ENCODE measurements around the gene CLTA. TPM values are rescaled to one million over a fixed set of nuclear protein-coding genes. Genes with fewer than 3 reads are reported as not detected.

Gene CLTA
- total and polyA plus RNA-seq, 10 of the 15 experiments (the other 5 are each of a cell fraction or from before 2014, with no cell fraction given) = 49.0 to 241 (median 168) TPM

GRCh38 chr9:36165826-36166167 is 24.9 kb upstream of the CLTA start:
- H3K4me2 ChIP-seq (ENCODE audit: control insufficient read depth, insufficient read depth) = no peak overlapping the region
- 54% methylated on average over 10 of the region's 12 CpGs for WGBS (ENCODE audit: insufficient coverage, insufficient replicate concordance, low lambda C conversion rate, missing lambda C conversion rate)
- in situ Hi-C loops (cut with MboI) (loop anchor here (5.0 kb wide), 1 partner anchor 63 kb away; no protein-coding TSS in a partner anchor), intact Hi-C loops (cut with micrococcal nuclease; ENCODE audit: unreplicated experiment) (loop anchor here (1.0 to 10.0 kb wide), 3 partner anchors 62 to 211 kb away; partner anchors contain the start of gene RECK)
- H3K36me3 ChIP-seq (ENCODE audit: control insufficient read depth in 2 of 2, insufficient read depth in 2 of 2, low read length in 1 of 2) = no peaks in the 10 kb centered on the region
- ChIA-PET RAD21 (ENCODE audit: unreplicated experiment) (interaction anchor here (0.7 to 7.2 kb wide), 5 partner anchors 17 to 1901 kb away, joined by 3 to 105 read pairs (median 4); partner anchors contain the start of gene CLTA), SMC1A (ENCODE audit: uncharacterized antibody, unreplicated experiment) (interaction anchor here (1.6 to 9.1 kb wide), 2 partner anchors 63 to 157 kb away, joined by 3 to 134 read pairs; no protein-coding TSS in a partner anchor), POLR2A (interaction anchor here (1.1 kb wide), 1 partner anchor 63 kb away, joined by 3 read pairs; no protein-coding TSS in a partner anchor), CTCF (interaction anchor here (0.6 to 7.8 kb wide), 12 partner anchors 10 to 166 kb away, joined by 3 to 258 read pairs (median 6); no protein-coding TSS in a partner anchor)
- no peaks in the 10 kb centered on the region for H3K9me3 ChIP-seq (replicated peaks; ENCODE audit: control insufficient read depth, insufficient read depth, low read length)
- no peak for FAIRE-seq
- H3K4me3 ChIP-seq = no peak overlapping the region
- H3K4me1 ChIP-seq (ENCODE audit: control insufficient read depth, insufficient read depth, low read length) = peaks cover 3% of the 10 kb centered on the region; the same call in 1 of the 2 replicates
- BruUV-seq (replicated peaks) = no TSS peak
- H3K9ac ChIP-seq (ENCODE audit: control insufficient read depth, insufficient read depth, low read length) = no peak overlapping the region
- no peaks in the 10 kb centered on the region for H3K79me2 ChIP-seq (ENCODE audit: control insufficient read depth, insufficient read depth, low read length)
- no peak for DNase-seq (ENCODE audit: low read depth, low spot score)
- H4K20me1 ChIP-seq (ENCODE audit: control insufficient read depth, insufficient read depth) = no peaks in the 10 kb centered on the region
- no peaks in the 10 kb centered on the region; a peak in 2 of 4 replicates for H3K27me3 ChIP-seq (replicated peaks in 1 of 2; ENCODE audit: control insufficient read depth in 2 of 2, insufficient read depth in 2 of 2, low read length in 1 of 2)
- H2AFZ ChIP-seq (ENCODE audit: control insufficient read depth, low read depth, low read length) = no peak overlapping the region
- H3K27ac ChIP-seq (ENCODE audit: control insufficient read depth, insufficient read depth) = no peak overlapping the region
- no peak for ATAC-seq
- TF ChIP-seq NFXL1 (IDR thresholded peaks at IDR 0.05; ENCODE audit: borderline replicate concordance) = no peak
- TF ChIP-seq PRDM15 (CRISPR knock-in tag; IDR thresholded peaks at IDR 0.05) = no peak
- no peak for TF ChIP-seq CEBPB (IDR thresholded peaks at IDR 0.05; ENCODE audit: borderline replicate concordance in 1 of 2, low read depth in 2 of 2, low read length in 2 of 2)
- TF ChIP-seq NR2C1 (IDR thresholded peaks at IDR 0.05) = no peak
- no peak for TF ChIP-seq ETV6 (conservative IDR thresholded peaks at IDR 0.05 in 1 of 2, IDR thresholded peaks at IDR 0.05 in 1 of 2; ENCODE audit: borderline replicate concordance in 1 of 2, low read depth in 1 of 2)
- TF ChIP-seq SP1 (IDR thresholded peaks at IDR 0.05; ENCODE audit: low read depth, low read length) = no peak
- no peak for TF ChIP-seq ZZZ3 (IDR thresholded peaks at IDR 0.05; ENCODE audit: control insufficient read depth, insufficient read length, low read depth)
- TF ChIP-seq RAD51 (IDR thresholded peaks at IDR 0.05) = no peak
- TF ChIP-seq, protein P1, sequence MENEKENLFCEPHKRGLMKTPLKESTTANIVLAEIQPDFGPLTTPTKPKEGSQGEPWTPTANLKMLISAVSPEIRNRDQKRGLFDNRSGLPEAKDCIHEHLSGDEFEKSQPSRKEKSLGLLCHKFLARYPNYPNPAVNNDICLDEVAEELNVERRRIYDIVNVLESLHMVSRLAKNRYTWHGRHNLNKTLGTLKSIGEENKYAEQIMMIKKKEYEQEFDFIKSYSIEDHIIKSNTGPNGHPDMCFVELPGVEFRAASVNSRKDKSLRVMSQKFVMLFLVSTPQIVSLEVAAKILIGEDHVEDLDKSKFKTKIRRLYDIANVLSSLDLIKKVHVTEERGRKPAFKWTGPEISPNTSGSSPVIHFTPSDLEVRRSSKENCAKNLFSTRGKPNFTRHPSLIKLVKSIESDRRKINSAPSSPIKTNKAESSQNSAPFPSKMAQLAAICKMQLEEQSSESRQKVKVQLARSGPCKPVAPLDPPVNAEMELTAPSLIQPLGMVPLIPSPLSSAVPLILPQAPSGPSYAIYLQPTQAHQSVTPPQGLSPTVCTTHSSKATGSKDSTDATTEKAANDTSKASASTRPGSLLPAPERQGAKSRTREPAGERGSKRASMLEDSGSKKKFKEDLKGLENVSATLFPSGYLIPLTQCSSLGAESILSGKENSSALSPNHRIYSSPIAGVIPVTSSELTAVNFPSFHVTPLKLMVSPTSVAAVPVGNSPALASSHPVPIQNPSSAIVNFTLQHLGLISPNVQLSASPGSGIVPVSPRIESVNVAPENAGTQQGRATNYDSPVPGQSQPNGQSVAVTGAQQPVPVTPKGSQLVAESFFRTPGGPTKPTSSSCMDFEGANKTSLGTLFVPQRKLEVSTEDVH (IDR thresholded peaks at IDR 0.05; ENCODE audit: low read depth, partially characterized antibody) = no peak
